HepG2 (cell line): Measurements from ENCODE around the gene ANO6. TPM values are rescaled to one million over a fixed set of nuclear protein-coding genes. Genes with fewer than 3 reads are reported as not detected.

Experiments used
- ATAC-seq: fragments of 200-7000 bp; cut with Tn5 transposase; 3 replicates; pipeline ENCODE4 v1.9.1; 2020; ENCODE audit warnings: mild to moderate bottlenecking, moderate library complexity
- BruUV-seq: library from RNA; stranded (reverse); fragments of 400-500 nt; replicated peaks from 2 replicates; lab custom pipeline; 2021; lab: Mats Ljungman, UMichigan
- CTCF ChIA-PET: fragments of 300-600 bp; formaldehyde crosslinking; extraction: SDS; loops from one replicate; lab custom pipeline; 2021; ENCODE audit warnings: low total read pairs, inconsistent platforms, low intra/inter-chr PET ratio; lab: Yijun Ruan, JAX
- POLR2A ChIA-PET: fragments of 350-600 bp; sonication (Branson Sonifier 250); formaldehyde crosslinking; loops from one replicate; lab custom pipeline; 2020; ENCODE audit warnings: antibody characterized with exemption, inconsistent platforms; lab: Yijun Ruan, JAX
- DNase-seq: peaks from one replicate; pipeline ENCODE4 v3.0.0-alpha.2; 2015; ENCODE audit warnings: low spot score
- FAIRE-seq: peaks from 3 replicates; lab custom pipeline; 2011; peaks lifted over from hg19 to GRCh38; lab: Jason Lieb, UNC
- H2AFZ ChIP-seq: one replicate; pipeline ENCODE4 v1.6.1; 2011; ENCODE audit warnings: low read length, inconsistent platforms
- H3K27ac ChIP-seq: fragments of 300-600 bp; 3 replicates; pipeline ENCODE4 v1.8.0; 2011; ENCODE audit warnings: mixed run types, mild to moderate bottlenecking, mixed read lengths, low read length, inconsistent platforms; ENCODE audit not compliant: insufficient read depth; ENCODE audit errors: extremely low read length
- H3K27me3 ChIP-seq, 2 experiments: fragments of 200-600 bp in 1 of 2; 2 replicates in 1 of 2; 3 replicates in 1 of 2; pipeline versions ENCODE4 v1.6.0 to v1.8.0; 2011; ENCODE audit warnings: low read length in 2 of 2, mild to moderate bottlenecking in 2 of 2, moderate library complexity in 2 of 2, inconsistent platforms in 1 of 2; ENCODE audit not compliant: insufficient read depth in 2 of 2, control insufficient read depth in 1 of 2
- H3K36me3 ChIP-seq, 2 experiments: fragments of 200-600 bp in 1 of 2; replicated peaks in 1 of 2; 2 replicates in 1 of 2; 3 replicates in 1 of 2; pipeline versions ENCODE4 v1.5.1 to v1.8.0; 2011; ENCODE audit warnings: low read length in 2 of 2, inconsistent platforms in 1 of 2; ENCODE audit not compliant: insufficient read depth in 2 of 2, control insufficient read depth in 1 of 2
- H3K4me1 ChIP-seq: 2 replicates; pipeline ENCODE4 v1.5.1; 2012; ENCODE audit warnings: low read length, inconsistent platforms; ENCODE audit not compliant: insufficient read depth
- H3K4me2 ChIP-seq: 2 replicates; pipeline ENCODE4 v1.6.0; 2011; ENCODE audit warnings: low read depth, low read length, inconsistent platforms
- H3K4me3 ChIP-seq, 3 experiments: fragments of 200-600 bp in 1 of 3; sonication (generic), shearing (Covaris generic) in 1 of 3; replicated peaks in 1 of 3; 2 replicates each; pipeline ENCODE4 v1.5.1; 2011 to 2016; ENCODE audit warnings: low read length in 3 of 3, inconsistent platforms in 2 of 3, low read depth in 2 of 3, mild to moderate bottlenecking in 2 of 3, control low read depth in 1 of 3, mixed read lengths in 1 of 3; ENCODE audit not compliant: insufficient read depth in 1 of 3
- H3K79me2 ChIP-seq: one replicate; pipeline ENCODE4 v1.6.1; 2011; ENCODE audit warnings: low read length, inconsistent platforms; ENCODE audit not compliant: insufficient read depth
- H3K9ac ChIP-seq: 2 replicates; pipeline ENCODE4 v1.6.0; 2011; ENCODE audit warnings: mild to moderate bottlenecking, low read depth, low read length, inconsistent platforms; ENCODE audit not compliant: insufficient read depth
- H3K9me3 ChIP-seq: 2 replicates; pipeline ENCODE4 v1.5.1; 2012; ENCODE audit warnings: mild to moderate bottlenecking, low read length
- H4K20me1 ChIP-seq: 2 replicates; pipeline ENCODE4 v1.6.0; 2011; ENCODE audit warnings: inconsistent platforms, mild to moderate bottlenecking, low read length, moderate library complexity; ENCODE audit not compliant: insufficient read depth
- GTF3A ChIP-seq: sonication (generic); formaldehyde crosslinking; conservative IDR thresholded peaks from 2 replicates; pipeline ENCODE4 v1.4.0; 2020; ENCODE audit warnings: mild to moderate bottlenecking, missing genetic modification reagents
- HOXA7 ChIP-seq: sonication (generic); formaldehyde crosslinking; IDR thresholded peaks from 2 replicates; pipeline ENCODE4 v1.8.1; 2022; ENCODE audit warnings: mild to moderate bottlenecking, missing genetic modification reagents, moderate library complexity
- KMT2B ChIP-seq: IDR thresholded peaks from 2 replicates; pipeline ENCODE4 v1.6.1; 2016; ENCODE audit warnings: missing genetic modification reagents, missing compliant biosample characterization
- MAF1 ChIP-seq: sonication (generic); formaldehyde crosslinking; IDR thresholded peaks from 2 replicates; pipeline ENCODE4 v1.5.0; 2020; ENCODE audit warnings: missing genetic modification reagents, borderline replicate concordance
- NFYB ChIP-seq: sonication (generic); formaldehyde crosslinking; IDR thresholded peaks from 2 replicates; pipeline ENCODE4 v1.4.0; 2020; ENCODE audit warnings: missing genetic modification reagents
- PTBP1 ChIP-seq: fragments of 200-400 bp; formaldehyde crosslinking; IDR thresholded peaks from 2 replicates; pipeline ENCODE4 v1.6.1; 2018; ENCODE audit warnings: low read length, low read depth; ENCODE audit not compliant: poor library complexity, severe bottlenecking
- ZNF33B ChIP-seq: sonication (generic); formaldehyde crosslinking; IDR thresholded peaks from 2 replicates; pipeline ENCODE4 v1.5.1; 2020; ENCODE audit warnings: mild to moderate bottlenecking, missing genetic modification reagents
- ZNF660 ChIP-seq: sonication (generic); formaldehyde crosslinking; IDR thresholded peaks from 2 replicates; pipeline ENCODE4 v1.5.1; 2020; ENCODE audit warnings: mild to moderate bottlenecking, low read depth, missing genetic modification reagents, borderline replicate concordance
- in situ Hi-C: cut with HindIII; loops from 2 replicates; pipeline ENCODE4 v1.10.0; 2017; ENCODE audit warnings: low pct_unique_long_range_greater_than_20kb; ENCODE audit not compliant: extremely low pct_ligation_motif_present
- intact Hi-C: fragments of 100-400 bp; cut with micrococcal nuclease; formaldehyde crosslinking; loops from one replicate; pipeline ENCODE4 v1.10.0; 2022; ENCODE audit not compliant: unreplicated experiment
- polyA plus RNA-seq, 8 experiments: library from polyadenylated mRNA; depleted of rRNA in 3 of 8; stranded (reverse) in 7 of 8; unstranded in 1 of 8; fragments of >200 nt; fragmentation: Illumina TruSeq in 4 of 8; extraction: Trizol in 4 of 8; gene quantifications; 2 replicates each; pipeline versions ENCODE4 v1.2.1 to v1.2.3, GENCODE V29; 2011 to 2016; ENCODE audit warnings: low read depth in 4 of 8, missing spikeins in 1 of 8, mixed read lengths in 1 of 8; ENCODE audit not compliant: insufficient read depth in 1 of 8
- total RNA-seq, 5 experiments: library from RNA; depleted of rRNA; stranded (reverse); fragments of >200 nt; fragmentation: Illumina TruSeq; extraction: Trizol; gene quantifications; 2 replicates each; pipeline ENCODE4 v1.2.3, GENCODE V29; 2016; ENCODE audit warnings: low read depth in 1 of 5
- TF ChIP-seq, protein P1 (sequence below): sonication (generic); formaldehyde crosslinking; IDR thresholded peaks from 2 replicates; pipeline ENCODE4 v1.5.1; 2020; ENCODE audit warnings: missing genetic modification reagents, mild to moderate bottlenecking, borderline replicate concordance
- TF ChIP-seq, protein P2 (sequence below): sonication (generic); formaldehyde crosslinking; conservative IDR thresholded peaks from 2 replicates; pipeline ENCODE4 v1.4.0; 2020; ENCODE audit warnings: missing genetic modification reagents
- TF ChIP-seq, protein P3 (sequence below): sonication (generic); formaldehyde crosslinking; IDR thresholded peaks from 2 replicates; pipeline ENCODE4 v1.5.0; 2020; ENCODE audit warnings: mild to moderate bottlenecking, low read depth, missing genetic modification reagents, borderline replicate concordance

The ANO6 gene
- total and polyA plus RNA-seq, 2 of the 13 experiments (the other 11 are each of a cell fraction or from before 2014, with no cell fraction given): 37.8 to 57.1 TPM

DNA sequence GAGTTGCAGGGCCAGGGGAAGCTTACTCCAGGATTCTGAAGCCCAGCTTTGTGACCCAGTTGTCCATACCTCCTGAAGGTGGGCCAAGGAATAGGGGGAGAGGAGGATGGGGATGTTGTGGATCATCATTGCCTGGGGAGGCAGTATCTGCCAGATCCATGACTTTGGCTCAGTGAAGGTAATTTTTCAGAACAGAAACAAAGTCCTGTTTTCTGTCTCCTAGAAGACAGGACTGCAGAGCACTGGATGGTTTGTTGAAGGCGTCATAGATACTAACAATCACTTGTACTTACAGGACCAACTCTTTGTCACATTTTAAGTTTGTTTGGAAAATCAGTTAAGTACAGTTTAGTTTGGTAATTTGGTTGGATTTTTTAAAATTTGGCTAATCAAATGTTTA is 38.4 kb downstream of the ANO6 start (continued):
- TF ChIP-seq, protein P1, sequence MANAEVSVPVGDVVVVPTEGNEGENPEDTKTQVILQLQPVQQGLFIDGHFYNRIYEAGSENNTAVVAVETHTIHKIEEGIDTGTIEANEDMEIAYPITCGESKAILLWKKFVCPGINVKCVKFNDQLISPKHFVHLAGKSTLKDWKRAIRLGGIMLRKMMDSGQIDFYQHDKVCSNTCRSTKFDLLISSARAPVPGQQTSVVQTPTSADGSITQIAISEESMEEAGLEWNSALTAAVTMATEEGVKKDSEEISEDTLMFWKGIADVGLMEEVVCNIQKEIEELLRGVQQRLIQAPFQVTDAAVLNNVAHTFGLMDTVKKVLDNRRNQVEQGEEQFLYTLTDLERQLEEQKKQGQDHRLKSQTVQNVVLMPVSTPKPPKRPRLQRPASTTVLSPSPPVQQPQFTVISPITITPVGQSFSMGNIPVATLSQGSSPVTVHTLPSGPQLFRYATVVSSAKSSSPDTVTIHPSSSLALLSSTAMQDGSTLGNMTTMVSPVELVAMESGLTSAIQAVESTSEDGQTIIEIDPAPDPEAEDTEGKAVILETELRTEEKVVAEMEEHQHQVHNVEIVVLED (CRISPR knock-in tag): no peak
- TF ChIP-seq KMT2B (no peak), PTBP1 (no peak)
- TF ChIP-seq, all 625 proteins: peak for 0

DNA sequence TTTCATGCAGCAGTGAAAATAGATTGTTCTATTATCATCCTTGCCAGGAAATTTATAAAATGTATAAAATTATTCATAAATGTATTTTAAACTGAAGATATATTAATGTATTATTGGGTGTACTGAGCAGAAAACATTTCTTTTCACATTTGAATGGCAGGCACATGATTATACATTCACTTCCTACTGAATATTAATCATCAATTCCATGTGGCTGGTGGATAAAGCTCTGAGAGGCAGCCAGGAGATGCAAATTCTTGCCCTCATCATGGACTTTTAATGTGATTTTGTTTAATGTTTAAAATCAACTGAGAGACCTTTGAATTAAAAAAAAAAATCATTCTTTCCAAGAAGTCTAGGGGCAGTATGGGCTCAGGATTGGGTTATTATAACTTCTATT is 40.8 kb downstream of the ANO6 start:
- H3K9ac ChIP-seq: no peak overlapping the region
- H2AFZ ChIP-seq: no peak overlapping the region
- no peak overlapping the region for H3K4me3 ChIP-seq
- FAIRE-seq (no peak), DNase-seq (no peak)
- in situ Hi-C loops: no loop called here
- TF ChIP-seq, protein P2, sequence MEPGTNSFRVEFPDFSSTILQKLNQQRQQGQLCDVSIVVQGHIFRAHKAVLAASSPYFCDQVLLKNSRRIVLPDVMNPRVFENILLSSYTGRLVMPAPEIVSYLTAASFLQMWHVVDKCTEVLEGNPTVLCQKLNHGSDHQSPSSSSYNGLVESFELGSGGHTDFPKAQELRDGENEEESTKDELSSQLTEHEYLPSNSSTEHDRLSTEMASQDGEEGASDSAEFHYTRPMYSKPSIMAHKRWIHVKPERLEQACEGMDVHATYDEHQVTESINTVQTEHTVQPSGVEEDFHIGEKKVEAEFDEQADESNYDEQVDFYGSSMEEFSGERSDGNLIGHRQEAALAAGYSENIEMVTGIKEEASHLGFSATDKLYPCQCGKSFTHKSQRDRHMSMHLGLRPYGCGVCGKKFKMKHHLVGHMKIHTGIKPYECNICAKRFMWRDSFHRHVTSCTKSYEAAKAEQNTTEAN (CRISPR knock-in tag): no peak
- TF ChIP-seq MAF1 (CRISPR knock-in tag) (no peak), NFYB (CRISPR knock-in tag) (no peak), GTF3A (CRISPR knock-in tag) (no peak), HOXA7 (no peak), ZNF33B (CRISPR knock-in tag) (no peak), ZNF660 (CRISPR knock-in tag) (no peak)
- TF ChIP-seq, protein P3, sequence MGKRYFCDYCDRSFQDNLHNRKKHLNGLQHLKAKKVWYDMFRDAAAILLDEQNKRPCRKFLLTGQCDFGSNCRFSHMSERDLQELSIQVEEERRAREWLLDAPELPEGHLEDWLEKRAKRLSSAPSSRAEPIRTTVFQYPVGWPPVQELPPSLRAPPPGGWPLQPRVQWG (CRISPR knock-in tag): no peak
- TF ChIP-seq, all 625 proteins: peak for 0
- Histone ChIP-seq H3K27me3 (no peaks in the 10 kb centered on the region), H3K36me3 (no peaks in the 10 kb centered on the region), H3K27ac (no peak overlapping the region), H3K4me2 (no peak overlapping the region), H4K20me1 (no peaks in the 10 kb centered on the region), H3K9me3 (no peaks in the 10 kb centered on the region), H3K79me2 (peaks cover 20% of the 10 kb centered on the region), H3K4me1 (peaks cover 47% of the 10 kb centered on the region)
- CTCF ChIA-PET: no interaction called here
- intact Hi-C loops: no loop called here
- ATAC-seq: no peak
- no TSS peak for BruUV-seq
- POLR2A ChIA-PET: no interaction called here
